ENCODE results near the gene RPN2.

Gene RPN2

GRCh38 chr20:37243076-37243936 lies 64.2 kb downstream of the RPN2 start:
- DNase-seq (ENCODE audit: low spot score), result no peak

- DNase-seq (ENCODE audit: low spot score), result no peak
These were observed 64.9 kb downstream of the RPN2 start for GRCh38 chr20:37243937-37244571.

- DNase-seq (ENCODE audit: low spot score), result no peak
These were observed 65.4 kb downstream of the RPN2 start for GRCh38 chr20:37244572-37244957.

GRCh38 chr20:37245216-37246150 lies 66.4 kb downstream of the RPN2 start:
- no peak for DNase-seq (ENCODE audit: low spot score)

- DNase-seq (ENCODE audit: low spot score), result no peak
These were observed 67.6 kb downstream of the RPN2 start for GRCh38 chr20:37246736-37247135.

GRCh38 chr20:37247547-37247946 lies 68.4 kb downstream of the RPN2 start:
- DNase-seq (ENCODE audit: low spot score), result no peak

- no peak for DNase-seq (ENCODE audit: low spot score)
These were observed 70.2 kb downstream of the RPN2 start for GRCh38 chr20:37249304-37249703.

- peak; percentile 33 for DNase-seq (ENCODE audit: low spot score)
These were observed 72.8 kb downstream of the RPN2 start for GRCh38 chr20:37251825-37252477.

- DNase-seq (ENCODE audit: low spot score), result no peak
These were observed 74.0 kb downstream of the RPN2 start for GRCh38 chr20:37253087-37253486.

GRCh38 chr20:37254114-37254878 lies 75.2 kb downstream of the RPN2 start:
- no peak for DNase-seq (ENCODE audit: low spot score)

GRCh38 chr20:37256286-37256685 lies 77.2 kb downstream of the RPN2 start:
- DNase-seq (ENCODE audit: low spot score), result no peak

GRCh38 chr20:37257530-37257929 lies 78.4 kb downstream of the RPN2 start:
- no peak for DNase-seq (ENCODE audit: low spot score)

- DNase-seq (ENCODE audit: low spot score), result no peak
These were observed 78.9 kb downstream of the RPN2 start for GRCh38 chr20:37257988-37258387.

GRCh38 chr20:37259031-37259430 lies 79.9 kb downstream of the RPN2 start:
- DNase-seq (ENCODE audit: low spot score), result no peak

GRCh38 chr20:37259865-37260264 lies 80.7 kb downstream of the RPN2 start:
- no peak for DNase-seq (ENCODE audit: low spot score)

GRCh38 chr20:37260923-37261322 lies 81.8 kb downstream of the RPN2 start:
- DNase-seq (ENCODE audit: low spot score), result no peak

- no peak for DNase-seq (ENCODE audit: low spot score)
These were observed 82.6 kb downstream of the RPN2 start, which contains the start of gene GHRH for GRCh38 chr20:37261714-37262113. GHRH (minus strand) TSS chr20:37261814; CDS start chr20:37256889, 4,925 bp downstream.

- DNase-seq (ENCODE audit: low spot score), result no peak
These were observed 83.4 kb downstream of the RPN2 start for GRCh38 chr20:37262505-37262904.

GRCh38 chr20:37263686-37264085 lies 84.6 kb downstream of the RPN2 start:
- DNase-seq (ENCODE audit: low spot score), result no peak

- DNase-seq (ENCODE audit: low spot score), result no peak
These were observed 86.0 kb downstream of the RPN2 start for GRCh38 chr20:37265152-37265551.

Data from COLO829 (cell line).